GM18519 (cell line): ENCODE results near the gene PIP4K2C.
"Not testable (repeated sequence)": the region's sequence is repeated elsewhere in the genome, so short reads cannot be mapped to it uniquely, and the experiment has no call there.

ENCODE experiments used
- ATAC-seq: cut with Tn5 transposase; IDR thresholded peaks from one replicate; pipeline ENCODE4 v1.9.1; 2021; ENCODE audit warnings: mild to moderate bottlenecking, moderate library complexity; ENCODE audit not compliant: unreplicated experiment, low FRiP score

The PIP4K2C gene

DNA sequence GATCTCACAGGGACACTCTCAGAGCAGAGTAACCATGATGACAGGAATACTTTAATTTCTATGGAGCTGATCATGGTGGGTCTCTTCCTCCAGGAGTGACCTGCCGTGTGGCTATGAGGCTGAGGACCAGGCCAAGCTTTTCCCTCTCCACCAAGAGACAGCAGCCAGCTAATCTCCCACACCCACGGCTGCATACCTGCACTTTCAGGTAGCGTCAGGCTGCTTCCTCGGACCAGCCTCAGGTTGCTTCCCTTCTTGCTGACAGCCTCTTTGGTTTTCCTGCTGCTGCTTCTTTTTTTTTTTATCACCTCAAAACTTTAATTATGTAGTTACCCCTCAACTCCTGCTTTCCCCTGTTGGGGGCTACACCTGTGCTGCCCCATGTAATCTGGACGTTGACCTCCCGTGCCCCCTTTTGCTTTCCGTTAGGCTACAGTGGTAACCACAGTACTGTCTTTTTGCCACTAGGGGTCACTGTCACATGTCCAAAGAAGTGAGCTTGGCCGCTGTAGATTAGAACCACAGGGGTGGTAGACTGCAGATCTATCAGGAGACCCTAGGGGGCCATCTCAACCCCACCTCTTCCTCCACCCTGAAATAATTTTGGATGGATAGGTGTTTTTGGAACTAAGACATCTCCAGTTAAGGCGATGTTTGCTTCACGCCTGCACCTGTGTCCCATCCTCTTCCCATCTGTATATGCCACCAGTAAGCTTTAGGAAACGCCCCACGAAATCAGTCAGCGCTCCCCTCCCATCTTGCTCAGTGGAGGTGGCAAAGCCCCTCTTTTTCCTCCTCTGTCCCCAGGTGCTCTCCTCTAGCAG is 7.8 kb upstream of the PIP4K2C start:
- peak; percentile 91 for ATAC-seq

DNA sequence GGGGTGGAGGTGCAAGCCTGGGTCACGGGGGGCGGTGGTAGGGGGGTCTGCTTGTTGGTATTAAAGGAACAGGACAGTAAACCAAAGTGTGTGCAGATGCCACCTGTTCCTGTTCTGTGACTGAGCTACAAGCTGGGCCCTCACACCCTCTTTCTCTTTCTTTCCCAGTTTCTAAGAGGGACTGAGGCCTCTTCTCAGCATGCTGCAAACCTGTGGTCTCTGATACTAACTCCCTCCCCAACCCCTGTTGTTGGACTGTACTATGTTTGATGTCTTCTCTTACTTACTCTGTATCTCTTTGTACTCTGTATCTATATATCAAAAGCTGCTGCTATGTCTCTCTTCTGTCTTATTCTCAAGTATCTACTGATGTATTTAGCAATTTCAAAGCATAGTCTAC is 6.9 kb upstream of the PIP4K2C start:
- ATAC-seq, result no peak

DNA sequence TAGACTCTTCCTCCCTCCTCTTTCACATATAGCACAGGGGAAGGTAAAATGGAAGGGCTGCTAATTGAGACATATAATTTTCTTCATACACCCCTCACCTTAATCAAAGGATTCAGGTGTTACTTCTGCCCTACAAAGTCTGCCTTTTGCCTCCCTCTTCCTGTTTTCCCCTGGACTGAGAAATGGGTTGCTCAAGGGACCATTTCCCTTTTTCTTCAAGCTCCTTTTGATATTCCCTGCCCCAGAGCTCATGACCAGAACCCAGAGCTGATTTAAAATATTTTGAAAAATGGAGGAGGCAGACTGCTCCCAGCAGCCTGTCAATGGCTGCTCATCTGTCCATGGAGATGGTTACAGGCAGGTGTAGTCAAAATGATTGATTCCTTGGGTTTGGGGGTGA is 6.3 kb upstream of the PIP4K2C start:
- no peak for ATAC-seq

DNA sequence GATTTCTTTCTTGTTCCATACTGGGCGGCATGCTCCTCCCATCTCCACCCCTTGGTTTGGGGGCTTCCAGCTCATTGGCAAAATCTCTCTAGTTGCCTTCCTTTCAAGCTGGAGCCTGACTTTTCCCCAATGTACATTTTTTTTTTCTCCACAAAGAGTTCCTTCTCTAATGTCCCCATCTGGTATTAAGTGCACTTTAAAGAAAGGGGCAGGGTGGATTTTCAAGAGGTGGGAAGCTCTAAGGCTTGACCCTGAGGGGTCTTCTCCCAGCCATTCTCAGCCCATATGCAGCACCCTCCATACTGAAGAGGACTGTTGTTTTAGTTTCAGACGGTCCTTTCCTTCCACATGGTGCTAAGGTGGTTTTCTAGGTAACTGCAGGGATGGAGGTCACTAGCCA is 5.8 kb upstream of the PIP4K2C start:
- no peak for ATAC-seq

DNA sequence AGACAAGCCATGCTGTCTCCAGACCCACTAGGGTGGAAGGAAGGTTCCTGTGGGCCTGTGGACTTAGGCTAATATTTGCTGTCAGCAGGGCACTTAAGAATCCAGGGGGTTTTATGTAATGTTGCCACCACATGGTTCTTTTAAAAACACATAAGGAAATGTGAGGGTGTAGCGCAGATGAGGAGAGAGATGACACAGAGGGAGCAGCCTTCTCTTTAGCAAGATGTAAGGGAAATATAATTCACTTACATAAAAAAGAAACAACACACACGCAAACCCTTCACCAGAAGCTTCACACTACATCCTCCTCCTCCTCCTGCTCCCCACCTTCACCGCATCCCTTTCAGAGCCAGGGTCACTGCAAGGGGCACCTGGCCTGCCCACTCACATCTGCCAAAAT is 4.9 kb upstream of the PIP4K2C start:
- no peak for ATAC-seq

DNA sequence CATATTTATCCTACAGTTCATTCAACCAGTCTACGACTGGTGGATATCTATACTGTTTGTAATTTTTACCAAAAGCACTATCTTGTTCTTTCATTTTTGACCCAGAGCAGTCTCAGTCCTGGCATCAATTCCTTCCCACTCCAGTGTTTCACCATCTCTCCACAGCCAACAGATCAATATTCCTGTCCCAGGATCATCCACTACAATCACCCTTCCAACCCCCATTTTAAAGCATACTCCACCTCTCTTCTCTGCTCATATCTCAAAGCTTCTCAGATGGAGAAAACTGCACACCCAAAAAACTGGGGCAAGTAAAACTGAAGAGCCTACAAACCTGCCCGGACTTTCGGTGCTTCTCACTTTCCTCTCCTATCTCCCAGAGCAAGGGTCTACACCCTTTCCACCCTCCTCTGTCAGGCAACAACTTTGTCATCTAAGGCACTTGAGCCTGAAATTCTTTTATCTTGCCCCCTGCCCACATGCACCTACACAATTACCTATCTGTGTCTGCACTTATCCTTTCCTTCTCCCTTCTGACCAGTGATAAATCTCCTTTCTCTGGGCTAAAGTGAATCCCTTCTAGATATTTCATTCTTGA is 4.1 kb upstream of the PIP4K2C start:
- ATAC-seq, result no peak

DNA sequence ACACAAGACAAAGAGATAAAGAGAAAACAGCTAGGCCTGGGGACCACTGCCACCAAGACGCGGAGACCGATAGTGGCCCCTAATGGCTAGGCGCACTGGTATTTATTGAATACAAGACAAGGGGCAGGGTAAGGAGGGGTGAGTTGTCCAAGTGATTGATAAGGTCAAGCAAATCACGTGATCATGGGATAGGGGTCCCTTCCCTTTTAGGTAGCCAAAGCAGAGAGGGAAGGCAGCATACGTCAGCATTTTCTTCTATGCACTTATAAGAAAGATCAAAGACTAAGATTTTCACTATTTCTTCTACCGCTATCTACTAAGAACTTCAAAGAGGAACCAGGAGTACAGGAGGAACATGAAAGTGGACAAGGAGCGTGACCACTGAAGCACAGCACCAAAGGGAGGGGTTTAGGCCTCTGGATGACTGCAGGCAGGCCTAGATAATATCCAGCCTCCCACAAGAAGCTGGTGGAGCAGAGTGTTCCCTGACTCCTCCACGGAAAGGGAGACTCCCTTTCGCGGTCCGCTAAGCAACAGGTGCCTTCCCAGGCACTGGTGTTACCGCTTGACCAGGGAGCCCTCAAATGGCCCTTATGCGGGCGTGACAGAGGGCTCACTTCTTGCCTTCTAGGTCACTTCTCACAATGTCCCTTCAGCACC is 1.9 kb upstream of the PIP4K2C start:
- not testable (repeated sequence) for ATAC-seq

DNA sequence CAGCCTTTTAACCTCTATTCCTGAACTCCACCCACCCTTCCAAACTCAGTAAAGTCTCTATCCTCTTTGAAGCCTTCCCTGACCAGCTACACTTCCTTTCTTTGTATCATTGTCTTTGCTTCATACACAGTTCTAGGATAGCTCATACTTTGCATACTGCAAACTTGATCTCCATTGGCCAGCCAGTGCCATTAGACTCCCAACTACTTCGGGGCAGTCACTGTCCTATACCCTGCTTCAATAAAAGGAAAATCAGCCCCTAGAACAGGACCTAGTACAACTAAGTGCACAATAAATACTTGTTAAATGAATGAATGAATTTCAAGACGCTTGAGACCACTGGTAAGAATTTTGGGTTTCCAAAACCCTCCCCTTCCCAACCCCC is 521 bp upstream of the PIP4K2C start:
- ATAC-seq, result no peak

DNA sequence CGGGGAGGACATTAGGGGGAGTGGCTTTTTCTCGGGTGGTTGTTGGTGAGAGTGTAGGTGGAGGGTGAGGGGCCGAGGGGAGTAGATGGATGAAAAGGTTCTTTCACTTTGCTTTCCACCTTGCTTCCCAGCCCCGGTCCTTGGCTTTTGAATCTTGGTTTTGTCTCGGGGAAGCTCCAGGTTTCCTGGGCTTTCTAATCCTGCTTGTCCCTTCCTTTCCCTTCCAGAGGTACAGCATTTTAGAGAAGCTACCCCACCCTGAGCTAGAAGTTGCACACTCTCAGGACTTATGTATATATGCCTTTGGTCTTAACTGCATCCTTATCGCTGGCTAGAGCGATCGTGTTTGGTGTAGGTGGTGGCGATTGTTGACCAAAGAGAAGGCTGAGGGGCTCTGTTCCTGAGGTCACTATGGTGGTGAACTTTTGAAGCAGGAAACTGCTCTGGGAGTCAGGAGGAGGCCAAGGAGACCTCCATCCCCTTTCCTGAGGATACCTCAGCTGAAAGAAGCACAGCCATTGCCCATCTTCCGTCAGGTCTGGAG is 862 bp downstream of the PIP4K2C start:
- ATAC-seq, result no peak

DNA sequence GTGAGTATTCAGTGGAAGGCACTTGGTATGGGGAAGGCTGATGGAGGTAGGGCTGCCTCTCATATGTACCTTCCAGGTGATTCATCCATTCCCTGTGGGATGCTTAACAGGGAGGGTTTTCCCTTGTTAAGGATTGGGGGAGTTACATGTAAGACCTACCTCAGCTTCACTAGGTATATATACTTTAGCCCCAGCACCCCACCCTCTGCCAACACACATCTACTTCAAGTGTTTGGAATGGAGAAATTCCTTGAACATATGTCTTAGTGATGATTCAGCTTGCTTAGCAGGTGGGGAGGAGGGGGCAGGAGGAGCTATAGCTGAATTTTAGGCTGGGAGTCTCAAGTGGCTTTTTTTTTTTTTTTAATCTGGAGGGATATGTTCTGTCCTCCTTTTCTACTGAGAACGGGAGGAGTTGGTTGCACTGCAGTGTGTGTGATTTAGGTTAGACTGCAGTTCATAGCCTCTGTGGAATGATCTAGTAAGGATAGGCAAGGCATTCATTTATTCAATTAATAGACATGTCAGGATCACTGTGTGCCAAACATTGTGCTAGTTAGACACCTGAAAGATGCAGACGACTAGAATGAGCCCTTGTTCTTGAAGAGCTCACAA is 1.7 kb downstream of the PIP4K2C start:
- ATAC-seq, result no peak

DNA sequence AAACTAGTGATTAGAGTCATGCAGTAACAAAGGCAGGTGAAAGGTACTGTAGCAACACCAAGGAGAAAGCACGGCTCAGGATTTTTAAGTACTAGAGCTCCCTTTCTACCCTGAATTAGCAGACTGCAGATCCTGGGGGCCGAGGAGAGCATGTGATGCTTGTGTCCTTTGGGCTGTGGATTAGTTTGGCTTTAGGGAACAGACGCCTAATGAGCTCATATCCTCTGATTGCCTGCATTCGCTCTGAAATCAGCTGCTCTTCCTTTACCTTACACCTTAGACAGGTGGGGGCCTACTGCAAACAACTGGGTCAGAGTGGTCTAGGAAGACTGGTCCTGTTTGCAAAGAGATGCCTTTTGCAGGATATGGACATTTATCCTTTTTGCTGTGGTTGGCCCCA is 2.2 kb downstream of the PIP4K2C start:
- no peak for ATAC-seq

DNA sequence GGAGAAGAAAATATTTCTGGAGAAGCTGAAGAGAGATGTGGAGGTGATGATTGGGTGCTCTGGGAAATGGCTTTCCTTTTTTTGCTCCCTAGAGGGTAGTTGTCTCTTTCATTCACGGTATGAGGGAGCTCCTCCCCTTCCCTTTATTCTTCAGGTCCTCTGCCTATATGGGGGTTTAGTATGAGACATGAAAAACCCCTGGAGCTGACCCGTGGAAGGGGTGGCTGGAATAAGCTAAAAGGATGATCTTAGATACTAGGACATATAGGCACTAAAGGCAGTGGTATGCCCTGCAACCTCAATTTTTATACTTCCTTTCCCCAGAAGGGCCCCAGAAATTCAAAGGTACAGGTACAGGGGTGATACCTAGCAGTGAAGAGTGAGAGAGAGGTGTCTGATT is 9.4 kb downstream of the PIP4K2C start:
- ATAC-seq, result no peak

DNA sequence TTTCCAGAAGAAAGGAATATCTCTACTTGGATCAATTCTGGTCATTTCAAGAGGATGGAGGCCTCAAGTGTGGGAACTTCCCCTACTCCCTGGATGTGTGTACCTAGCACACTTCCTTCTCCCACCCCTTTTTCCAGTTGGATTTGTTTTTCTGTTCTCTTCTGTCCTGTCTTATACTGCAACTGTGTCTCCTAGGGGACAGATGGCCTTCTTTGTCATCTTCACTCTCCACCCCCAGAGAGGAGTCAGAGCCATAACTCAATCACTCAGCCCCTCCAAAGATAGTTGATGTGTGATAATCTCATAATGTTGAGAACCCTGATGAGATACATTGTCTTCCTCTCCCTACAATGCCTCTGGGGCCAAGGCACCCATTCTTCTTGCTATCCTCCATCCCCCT is 11.6 kb downstream of the PIP4K2C start:
- ATAC-seq, result no peak

DNA sequence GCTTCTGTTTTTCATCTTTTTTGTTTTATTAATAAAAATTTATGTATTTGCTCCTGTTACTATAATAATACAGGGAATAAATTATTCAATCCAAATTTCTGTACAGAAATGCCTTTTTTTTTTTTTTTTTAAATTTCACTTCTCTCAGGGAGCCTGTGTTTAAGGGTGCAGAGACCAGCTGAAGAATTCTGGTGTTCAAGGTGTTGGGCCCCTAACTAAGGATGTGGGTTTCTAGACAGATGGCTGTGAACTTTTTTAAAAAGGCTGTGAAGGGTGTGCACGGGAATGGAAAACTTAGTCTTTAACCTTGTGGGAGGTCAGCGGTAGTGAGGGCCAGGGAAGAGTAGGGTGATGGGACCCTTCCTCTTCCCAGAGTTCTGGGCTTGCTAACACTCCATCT is 12.3 kb downstream of the PIP4K2C start:
- no peak for ATAC-seq

DNA sequence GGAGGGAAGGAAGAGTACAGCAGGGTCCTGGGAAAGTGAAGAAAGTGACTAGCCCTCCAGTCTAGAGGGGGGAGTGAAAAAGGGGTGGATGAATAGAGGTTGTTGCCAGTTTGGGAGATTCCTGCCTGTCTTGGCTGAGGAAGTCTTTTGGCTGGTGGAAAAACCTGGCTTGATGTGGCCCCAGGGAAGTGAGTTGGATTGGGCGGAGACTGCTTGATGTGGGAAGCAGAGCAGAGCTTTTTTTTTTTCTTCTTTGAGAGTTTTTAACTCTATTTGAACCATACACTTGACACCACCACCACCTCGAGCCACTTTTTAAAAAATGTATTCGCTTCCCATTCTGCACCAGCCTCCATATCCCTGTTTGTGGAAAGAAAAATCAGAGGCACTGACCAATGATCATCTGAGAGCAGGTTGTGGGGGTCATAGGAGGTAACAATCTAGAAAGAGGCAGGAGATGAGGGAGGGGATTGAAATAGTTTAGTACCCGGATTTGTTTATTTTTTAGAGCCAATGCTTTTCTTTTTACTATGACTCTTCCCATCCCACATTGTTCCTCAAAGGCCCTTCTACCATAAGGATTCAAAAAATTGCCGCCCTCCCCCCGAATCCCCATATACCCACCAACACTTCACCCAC is 12.9 kb downstream of the PIP4K2C start:
- no peak for ATAC-seq

DNA sequence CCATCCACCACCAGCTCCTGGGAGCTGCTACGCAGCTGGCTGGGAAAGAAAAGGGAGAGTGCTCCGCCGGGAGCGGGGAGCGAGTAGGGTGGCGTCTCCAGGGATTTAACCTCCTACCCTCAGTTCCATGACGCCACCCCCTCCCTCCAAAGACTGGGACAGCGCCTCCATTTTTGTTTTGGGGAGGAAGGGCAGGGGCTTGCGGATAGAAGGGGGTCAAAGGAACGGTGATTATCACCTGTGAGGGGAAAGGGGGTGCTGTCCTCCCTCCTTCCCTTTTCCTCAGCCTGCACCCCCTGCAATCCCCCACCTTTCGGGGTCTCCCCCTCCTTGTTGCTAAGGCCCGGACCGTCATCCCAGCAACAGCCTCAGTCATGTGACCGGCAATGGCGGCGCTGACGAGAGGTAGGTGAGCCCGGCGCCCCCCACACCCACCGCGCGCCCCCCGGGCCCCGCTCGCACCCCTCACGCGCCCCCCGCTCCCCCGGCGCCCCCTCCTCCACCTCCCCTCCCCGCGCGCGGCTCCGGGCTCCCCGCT is 13.5 kb downstream of the PIP4K2C start, which contains the start of gene DTX3:
Gene DTX3, plus strand, starts transcription at position 371 of the 538 bp plus-strand sequence. CDS start 1,694 bp downstream, outside the sequence.
- ATAC-seq, result no peak

DNA sequence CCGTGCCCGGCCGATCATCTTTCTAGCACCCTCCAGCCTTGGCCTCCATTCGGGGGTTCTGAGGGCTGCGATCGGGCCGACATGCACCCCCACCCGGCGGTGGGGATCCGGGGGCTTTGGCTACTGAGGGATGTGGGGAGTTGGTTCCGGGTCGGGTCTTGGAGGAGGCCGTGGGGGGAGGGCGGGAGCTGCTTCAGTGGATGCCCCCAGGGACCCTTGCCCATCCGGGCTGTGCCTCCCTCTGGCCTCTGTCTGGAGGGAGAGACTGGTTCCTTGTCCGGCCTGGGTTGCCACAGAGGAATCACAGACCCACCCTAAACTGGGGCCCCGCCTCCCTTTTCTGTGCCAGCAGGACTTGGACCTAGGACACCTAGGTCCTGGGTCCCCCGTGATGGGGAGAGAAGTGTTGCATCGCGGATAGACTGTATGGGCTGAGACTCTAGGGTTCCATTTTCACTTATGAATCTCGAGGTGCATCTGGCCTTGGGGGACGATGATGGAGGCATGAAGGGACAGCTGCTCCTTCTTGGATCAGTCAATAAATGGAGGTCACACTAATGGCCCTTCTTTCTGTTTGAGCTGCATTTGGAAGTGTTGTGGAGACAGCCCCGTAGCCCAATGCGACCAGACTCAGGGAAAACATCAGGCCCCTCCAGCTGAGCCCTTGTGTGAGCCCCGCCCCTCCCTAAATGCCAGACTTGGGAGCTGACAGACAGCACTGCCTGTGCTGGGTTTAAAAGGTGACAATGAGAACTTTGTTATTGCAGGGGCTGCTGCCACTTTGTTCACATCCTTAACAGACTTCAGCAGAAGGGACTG is 14.2 kb downstream of the PIP4K2C start:
- ATAC-seq, result no peak

DNA sequence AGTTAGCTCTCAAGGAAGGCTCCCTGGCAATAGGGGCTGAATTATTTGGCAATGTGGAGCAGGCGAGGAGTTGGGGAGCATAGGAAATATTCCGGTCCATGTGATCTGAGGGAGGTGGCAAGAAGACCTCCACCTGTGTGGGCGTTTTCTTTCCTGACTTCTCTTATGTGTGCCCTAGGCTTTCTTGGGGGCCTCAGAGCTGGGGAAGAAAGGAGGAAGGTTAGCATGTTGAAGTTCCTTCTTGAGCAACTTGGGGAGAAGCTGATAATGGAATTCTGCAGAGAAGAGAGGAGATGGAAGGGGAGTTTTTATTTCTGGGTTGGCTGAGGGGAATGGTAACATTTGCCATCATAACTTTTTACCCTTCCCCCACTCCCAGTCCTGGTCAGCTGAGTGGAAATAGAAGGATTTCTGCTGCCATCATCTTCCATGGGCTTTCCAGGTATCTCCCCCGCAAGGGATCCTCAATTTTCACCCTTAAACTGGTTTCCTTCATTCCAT is 14.9 kb downstream of the PIP4K2C start:
- no peak for ATAC-seq

DNA sequence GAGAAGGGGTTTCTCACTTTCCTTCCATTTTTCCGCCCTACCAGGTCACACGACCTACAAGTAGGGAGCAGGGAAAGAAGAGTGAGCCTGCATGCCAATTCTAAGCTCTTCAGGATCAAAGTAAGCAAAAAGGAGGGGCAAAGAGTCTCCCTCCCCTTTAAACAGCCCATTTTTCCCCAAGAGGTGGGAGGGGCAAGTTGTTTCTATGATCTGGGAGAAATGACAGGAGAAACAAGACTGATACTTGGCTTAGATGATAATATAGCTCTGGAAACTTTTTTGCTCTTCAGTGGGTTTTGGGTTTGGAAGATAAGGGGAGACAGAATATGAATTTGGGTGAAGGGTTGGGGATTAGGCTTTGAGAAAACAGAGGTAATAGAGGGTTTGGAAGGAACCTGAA is 15.4 kb downstream of the PIP4K2C start:
- ATAC-seq, result no peak
